AG09319 (cell line): ENCODE measurements around the gene TUBA1C.

Experiments used
- DNase-seq: peaks from one replicate; pipeline ENCODE4 v3.0.0-alpha.2; 2010; ENCODE audit warnings: low read depth; ENCODE audit errors: extremely low read depth
- CTCF ChIP-seq: IDR thresholded peaks from 2 replicates; pipeline ENCODE4 v1.5.1; 2011; ENCODE audit warnings: low read depth, mild to moderate bottlenecking, inconsistent platforms, low read length, moderate library complexity

The TUBA1C gene

GRCh38 chr12:49227713-49228112, 37.2 kb upstream of the TUBA1C start:
- no peak for TF ChIP-seq CTCF

GRCh38 chr12:49228653-49229052, 36.2 kb upstream of the TUBA1C start:
- no peak for TF ChIP-seq CTCF
- DNase-seq: no peak

More at GRCh38 chr12:49227713-49228112, 37.2 kb upstream of the TUBA1C start:
- DNase-seq: no peak

GRCh38 chr12:49230176-49230804, 34.6 kb upstream of the TUBA1C start:
- no peak for TF ChIP-seq CTCF
- no peak for DNase-seq

- no peak for TF ChIP-seq CTCF
- no peak for DNase-seq
Observed at GRCh38 chr12:49230805-49231194, 34.1 kb upstream of the TUBA1C start.

GRCh38 chr12:49231878-49232655, 32.8 kb upstream of the TUBA1C start:
- DNase-seq: no peak
- no peak for TF ChIP-seq CTCF

- DNase-seq: no peak
- no peak for TF ChIP-seq CTCF
Observed at GRCh38 chr12:49232940-49233841, 31.7 kb upstream of the TUBA1C start.
